Stimulated activated effector memory CD8-positive, alpha-beta T cell treated with anti-CD3 and anti-CD28 coated beads, Interleukin-12 subunit alpha, Interleukin-12 subunit beta, amount 100 ng/mL, for 72 hours (primary cell): Measurements from ENCODE around the gene MORC2.

ENCODE experiments used
- ATAC-seq: fragments of 150-1000 bp; cut with Tn5 transposase; 2 replicates; pipeline ENCODE4 v1.10.0; 2021
- DNase-seq, 2 donors: peaks; one replicate each; pipeline ENCODE4 v3.0.0; 2021 to 2022; ENCODE audit warnings: low spot score in 2 of 2
- H3K27ac Mint-ChIP-seq: one replicate; pipeline ENCODE4 v1.8.0; 2022; ENCODE audit warnings: mild to moderate bottlenecking, mixed read lengths
- H3K36me3 Mint-ChIP-seq: one replicate; pipeline ENCODE4 v1.8.0; 2022; ENCODE audit warnings: mild to moderate bottlenecking, mixed read lengths
- H3K4me1 Mint-ChIP-seq: one replicate; pipeline ENCODE4 v1.8.0; 2022; ENCODE audit warnings: mixed read lengths
- H3K4me3 Mint-ChIP-seq: one replicate; pipeline ENCODE4 v1.8.0; 2022; ENCODE audit warnings: mild to moderate bottlenecking, mixed read lengths
- H3K9me3 Mint-ChIP-seq: one replicate; pipeline ENCODE4 v1.8.0; 2022; ENCODE audit warnings: mixed read lengths

Gene MORC2

GRCh38 chr22:30969532-30970355, 1.2 kb upstream of the MORC2 start:
- Mint-ChIP-seq H3K27ac (peak overlapping the region; percentile 97), H3K4me3 (peak overlapping the region; percentile 89), H3K9me3 (peaks cover 5% of the 10 kb centered on the region), H3K36me3 (peaks cover 60% of the 10 kb centered on the region), H3K4me1 (peaks cover 39% of the 10 kb centered on the region)
- ATAC-seq (peak; percentile 41), DNase-seq (peak; percentile 41 to 81)

- Mint-ChIP-seq H3K27ac (peak within 1 kb of the TSS; percentile 97), H3K4me3 (peak within 1 kb of the TSS; percentile 89), H3K9me3 (peaks cover 5% of the 10 kb centered on the region), H3K4me1 (peaks cover 39% of the 10 kb centered on the region), H3K36me3 (peaks cover 52% of the 10 kb centered on the region)
- peak; percentile 87 to 96 for DNase-seq
- peak; percentile 94 for ATAC-seq
These were observed 454 bp upstream of the MORC2 start, which contains the start of gene TUG1 for GRCh38 chr22:30968924-30969531. TUG1 (plus strand) TSS chr22:30969265.

- DNase-seq (no peak), ATAC-seq (no peak)
- Mint-ChIP-seq H3K36me3 (peaks cover 17% of the 10 kb centered on the region), H3K4me3 (no peak overlapping the region), H3K27ac (no peak overlapping the region), H3K4me1 (peaks cover 14% of the 10 kb centered on the region), H3K9me3 (no peaks in the 10 kb centered on the region)
These were observed 3.7 kb downstream of the MORC2 start for GRCh38 chr22:30964858-30965257.

GRCh38 chr22:30955153-30955552, 13.4 kb downstream of the MORC2 start:
- Mint-ChIP-seq H3K4me1 (no peaks in the 10 kb centered on the region), H3K36me3 (peaks cover 22% of the 10 kb centered on the region), H3K27ac (no peak overlapping the region), H3K4me3 (no peak overlapping the region), H3K9me3 (no peaks in the 10 kb centered on the region)
- DNase-seq (no peak), ATAC-seq (no peak)

- H3K4me1 Mint-ChIP-seq, result no peaks in the 10 kb centered on the region
- DNase-seq (no peak), ATAC-seq (no peak)
- H3K36me3 Mint-ChIP-seq, result peaks cover 37% of the 10 kb centered on the region
- no peaks in the 10 kb centered on the region for H3K9me3 Mint-ChIP-seq
- H3K27ac Mint-ChIP-seq, result peak overlapping the region; percentile 12
- H3K4me3 Mint-ChIP-seq, result no peak overlapping the region
These were observed 15.4 kb downstream of the MORC2 start for GRCh38 chr22:30953206-30953605.

- H3K4me1 Mint-ChIP-seq, result peaks cover 12% of the 10 kb centered on the region
- DNase-seq (no peak), ATAC-seq (no peak)
- no peak overlapping the region for H3K4me3 Mint-ChIP-seq
- H3K36me3 Mint-ChIP-seq, result peaks cover 37% of the 10 kb centered on the region
- no peaks in the 10 kb centered on the region for H3K9me3 Mint-ChIP-seq
- H3K27ac Mint-ChIP-seq, result no peak overlapping the region
These were observed 18.5 kb downstream of the MORC2 start for GRCh38 chr22:30949934-30950660.

GRCh38 chr22:30948930-30949342, 19.6 kb downstream of the MORC2 start:
- Mint-ChIP-seq H3K4me1 (peaks cover 23% of the 10 kb centered on the region), H3K36me3 (peaks cover 44% of the 10 kb centered on the region), H3K9me3 (no peaks in the 10 kb centered on the region), H3K4me3 (no peak overlapping the region), H3K27ac (peak overlapping the region; percentile 33)
- DNase-seq, result no peak
- ATAC-seq, result no peak

- Mint-ChIP-seq H3K27ac (no peak overlapping the region), H3K4me3 (no peak overlapping the region), H3K4me1 (peaks cover 33% of the 10 kb centered on the region), H3K9me3 (no peaks in the 10 kb centered on the region), H3K36me3 (peaks cover 47% of the 10 kb centered on the region)
- no peak for DNase-seq
- ATAC-seq, result no peak
These were observed 20.6 kb downstream of the MORC2 start for GRCh38 chr22:30947816-30948454.

GRCh38 chr22:30947173-30947815, 21.3 kb downstream of the MORC2 start:
- H3K4me1 Mint-ChIP-seq, result peaks cover 36% of the 10 kb centered on the region

GRCh38 chr22:30946354-30946753, 22.2 kb downstream of the MORC2 start:
- peak overlapping the region; percentile 82 for H3K27ac Mint-ChIP-seq
- ATAC-seq, result no peak
- no peak for DNase-seq
- peaks cover 46% of the 10 kb centered on the region for H3K4me1 Mint-ChIP-seq
- no peak overlapping the region for H3K4me3 Mint-ChIP-seq
- H3K9me3 Mint-ChIP-seq, result no peaks in the 10 kb centered on the region
- peaks cover 58% of the 10 kb centered on the region for H3K36me3 Mint-ChIP-seq

More at GRCh38 chr22:30947173-30947815, 21.3 kb downstream of the MORC2 start:
- no peak for DNase-seq
- Mint-ChIP-seq H3K27ac (peak overlapping the region; percentile 82), H3K9me3 (no peaks in the 10 kb centered on the region), H3K36me3 (peaks cover 49% of the 10 kb centered on the region), H3K4me3 (no peak overlapping the region)
- no peak for ATAC-seq

- no peak overlapping the region for H3K4me3 Mint-ChIP-seq
- DNase-seq, result no peak
- no peaks in the 10 kb centered on the region for H3K9me3 Mint-ChIP-seq
- ATAC-seq, result no peak
- H3K36me3 Mint-ChIP-seq, result peaks cover 65% of the 10 kb centered on the region
- H3K4me1 Mint-ChIP-seq, result peaks cover 53% of the 10 kb centered on the region
- H3K27ac Mint-ChIP-seq, result peak overlapping the region; percentile 14
These were observed 22.9 kb downstream of the MORC2 start for GRCh38 chr22:30945653-30946052.

- Mint-ChIP-seq H3K27ac (peak overlapping the region; percentile 30), H3K9me3 (no peaks in the 10 kb centered on the region)
- no peak for ATAC-seq
These were observed 23.6 kb downstream of the MORC2 start for GRCh38 chr22:30944986-30945385.

GRCh38 chr22:30943368-30943767, 25.2 kb downstream of the MORC2 start:
- peaks cover 72% of the 10 kb centered on the region for H3K36me3 Mint-ChIP-seq
- no peaks in the 10 kb centered on the region for H3K9me3 Mint-ChIP-seq
- no peak for DNase-seq
- peak; percentile 72 for ATAC-seq
- peaks cover 67% of the 10 kb centered on the region for H3K4me1 Mint-ChIP-seq
- peak overlapping the region; percentile 30 for H3K27ac Mint-ChIP-seq
- no peak overlapping the region for H3K4me3 Mint-ChIP-seq

More at GRCh38 chr22:30944986-30945385, 23.6 kb downstream of the MORC2 start:
- peaks cover 69% of the 10 kb centered on the region for H3K36me3 Mint-ChIP-seq
- no peak for DNase-seq
- H3K4me3 Mint-ChIP-seq, result no peak overlapping the region
- peaks cover 59% of the 10 kb centered on the region for H3K4me1 Mint-ChIP-seq

- Mint-ChIP-seq H3K9me3 (no peaks in the 10 kb centered on the region), H3K27ac (peak overlapping the region; percentile 95), H3K36me3 (peaks cover 85% of the 10 kb centered on the region), H3K4me3 (peak overlapping the region; percentile 58), H3K4me1 (peaks cover 63% of the 10 kb centered on the region)
- ATAC-seq (no peak), DNase-seq (no peak)
These were observed 27.2 kb downstream of the MORC2 start for GRCh38 chr22:30941363-30941740.
